Colonic mucosa (tissue), 4 donors: ENCODE data around the gene RTN4R. TPM values are rescaled to one million over a fixed set of nuclear protein-coding genes. Genes with fewer than 3 reads are reported as not detected.

Experiments used
- DNase-seq: peaks from one replicate; pipeline ENCODE4 v3.0.0-alpha.2; 2020
- H3K27ac ChIP-seq: fragments of 200-600 bp; one replicate; pipeline ENCODE4 v1.8.0; 2021
- H3K27me3 ChIP-seq: fragments of 200-600 bp; one replicate; pipeline ENCODE4 v1.8.0; 2021
- H3K36me3 ChIP-seq: fragments of 200-600 bp; one replicate; pipeline ENCODE4 v1.8.0; 2021
- H3K4me1 ChIP-seq: fragments of 200-600 bp; one replicate; pipeline ENCODE4 v1.8.0; 2021; ENCODE audit warnings: mild to moderate bottlenecking
- H3K4me3 ChIP-seq: fragments of 200-600 bp; one replicate; pipeline ENCODE4 v1.8.0; 2021
- H3K9ac ChIP-seq, 2 donors: one replicate each; pipeline ENCODE4 v1.7.0; 2013; ENCODE audit warnings: control low read depth in 2 of 2, low read depth in 2 of 2, low read length in 2 of 2
- H3K9me3 ChIP-seq: fragments of 200-600 bp; one replicate; pipeline ENCODE4 v1.8.0; 2021
- CTCF ChIP-seq: fragments of 200-600 bp; IDR thresholded peaks from one replicate; pipeline ENCODE4 v1.8.0; 2022; ENCODE audit warnings: antibody characterized with exemption, mild to moderate bottlenecking
- intact Hi-C: fragments of 100-400 bp; cut with DNase I; formaldehyde crosslinking; loops from one replicate; pipeline ENCODE4 v1.14.1; 2022
- total RNA-seq, 2 donors: library from RNA; stranded (reverse); fragmentation: NEBNext Ultra II Directional in 1 of 2; extraction: Animal tissue kit (Norgen Biotek cat#: 25700) in 1 of 2; gene quantifications; one replicate each; pipeline ENCODE4 v1.2.1, GENCODE V29; 2021
- donor health status: healthy.
- donor health status: DM: no; HTN: no; CAD: no.
- donor health status: DM: no; HTN: no; CAD: no.

The RTN4R gene
- total RNA-seq, 2 donors from 2014 or later, result 6.1 to 8.5 TPM

GRCh38 chr22:20297414-20298109 lies 29.4 kb upstream of the RTN4R start:
- Histone ChIP-seq H3K27ac (no peak overlapping the region), H3K9ac (no peak overlapping the region), H3K36me3 (no peaks in the 10 kb centered on the region), H3K4me3 (no peak overlapping the region), H3K4me1 (peaks cover 4% of the 10 kb centered on the region), H3K27me3 (peaks cover 9% of the 10 kb centered on the region), H3K9me3 (no peaks in the 10 kb centered on the region)
- TF ChIP-seq CTCF, result no peak
- no peak for DNase-seq
- intact Hi-C loops, result no loop called here

- H3K27me3 ChIP-seq, result peaks cover 6% of the 10 kb centered on the region
- H3K9me3 ChIP-seq, result no peaks in the 10 kb centered on the region
- H3K4me1 ChIP-seq, result peaks cover 4% of the 10 kb centered on the region
- no peak overlapping the region for H3K27ac ChIP-seq
- TF ChIP-seq CTCF, result no peak
- intact Hi-C loops, result no loop called here
- H3K36me3 ChIP-seq, result no peaks in the 10 kb centered on the region
- no peak overlapping the region for H3K4me3 ChIP-seq
- H3K9ac ChIP-seq, result no peak overlapping the region
- DNase-seq, result no peak
Observed at GRCh38 chr22:20296598-20296997, 28.5 kb upstream of the RTN4R start.

GRCh38 chr22:20295262-20296064 lies 27.3 kb upstream of the RTN4R start:
- Histone ChIP-seq H3K27me3 (no peaks in the 10 kb centered on the region), H3K4me1 (peaks cover 4% of the 10 kb centered on the region), H3K27ac (no peak overlapping the region), H3K36me3 (no peaks in the 10 kb centered on the region), H3K9me3 (no peaks in the 10 kb centered on the region), H3K4me3 (no peak overlapping the region), H3K9ac (no peak overlapping the region)
- DNase-seq, result no peak
- TF ChIP-seq CTCF, result no peak
- intact Hi-C loops, result no loop called here

- no peak for DNase-seq
Observed at GRCh38 chr22:20292673-20293232, 24.6 kb upstream of the RTN4R start.

GRCh38 chr22:20292108-20292507 lies 24.0 kb upstream of the RTN4R start:
- Histone ChIP-seq H3K27me3 (no peaks in the 10 kb centered on the region), H3K9ac (no peak overlapping the region), H3K9me3 (no peaks in the 10 kb centered on the region), H3K4me1 (no peaks in the 10 kb centered on the region), H3K4me3 (no peak overlapping the region), H3K27ac (no peak overlapping the region), H3K36me3 (no peaks in the 10 kb centered on the region)
- DNase-seq, result no peak
- intact Hi-C loops, result no loop called here
- TF ChIP-seq CTCF, result no peak

More at GRCh38 chr22:20292673-20293232, 24.6 kb upstream of the RTN4R start:
- Histone ChIP-seq H3K36me3 (no peaks in the 10 kb centered on the region), H3K9ac (no peak overlapping the region), H3K4me3 (no peak overlapping the region), H3K27ac (no peak overlapping the region), H3K9me3 (no peaks in the 10 kb centered on the region), H3K4me1 (no peaks in the 10 kb centered on the region), H3K27me3 (no peaks in the 10 kb centered on the region)
- intact Hi-C loops, result no loop called here
- no peak for TF ChIP-seq CTCF
